Activated CD4-positive, CD25-positive, alpha-beta regulatory T cell treated with anti-CD3 and anti-CD28 coated beads, Interleukin-2, amount 50 U/mL, for 72 hours (primary cell): ENCODE results near the gene METTL17.
"Not testable (repeated sequence)": the region's sequence is repeated elsewhere in the genome, so short reads cannot be mapped to it uniquely, and the experiment has no call there.

ENCODE experiments used
- DNase-seq: peaks from one replicate; pipeline ENCODE4 v3.0.0; 2021

METTL17 gene

GRCh38 chr14:21025371-21026273 is 35.8 kb downstream of the METTL17 start:
- DNase-seq, result no peak

- DNase-seq, result no peak
These were observed 36.7 kb downstream of the METTL17 start for GRCh38 chr14:21026274-21026987.

DNA sequence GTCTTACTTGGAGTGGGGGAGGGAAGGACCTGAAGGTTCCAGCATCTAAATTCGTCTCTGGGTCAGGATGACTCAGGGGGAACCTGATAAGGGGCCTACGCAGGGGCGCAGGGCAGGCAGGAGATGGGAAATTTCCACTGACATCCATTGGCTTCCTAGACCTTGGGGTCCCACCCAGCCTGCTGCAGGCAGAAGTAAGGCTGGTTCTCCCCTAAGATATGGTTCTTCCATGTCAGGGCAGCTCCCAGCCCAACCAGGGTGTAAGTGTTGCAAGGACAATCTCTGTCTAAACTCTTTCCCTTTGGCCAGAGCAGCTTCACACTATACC is 37.2 kb downstream of the METTL17 start:
- DNase-seq, result no peak

DNA sequence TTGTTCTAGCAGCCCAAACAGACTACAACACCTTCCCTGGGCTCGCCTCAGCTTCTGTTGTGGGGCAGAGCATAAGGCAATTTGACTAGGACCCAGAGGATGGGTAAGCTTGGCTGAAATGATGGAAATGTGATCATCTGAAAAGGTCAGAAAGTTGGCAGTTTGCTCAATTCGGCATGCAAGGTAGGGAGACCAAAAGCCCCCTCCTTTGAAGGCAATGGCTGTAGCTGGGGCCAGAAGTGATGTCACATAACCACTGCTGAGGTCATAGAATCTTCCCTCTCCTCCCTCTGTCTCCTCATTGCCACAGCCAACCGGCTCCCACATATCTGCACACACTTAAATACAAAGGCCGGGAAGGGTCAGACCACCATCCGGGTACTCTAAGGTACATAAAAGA is 40.1 kb downstream of the METTL17 start, which contains the start of gene TPPP2:
TPPP2 (plus strand) TSS at position 301 of the 400 bp plus-strand sequence. CDS start 365 bp downstream, outside the sequence.
- DNase-seq, result no peak

DNA sequence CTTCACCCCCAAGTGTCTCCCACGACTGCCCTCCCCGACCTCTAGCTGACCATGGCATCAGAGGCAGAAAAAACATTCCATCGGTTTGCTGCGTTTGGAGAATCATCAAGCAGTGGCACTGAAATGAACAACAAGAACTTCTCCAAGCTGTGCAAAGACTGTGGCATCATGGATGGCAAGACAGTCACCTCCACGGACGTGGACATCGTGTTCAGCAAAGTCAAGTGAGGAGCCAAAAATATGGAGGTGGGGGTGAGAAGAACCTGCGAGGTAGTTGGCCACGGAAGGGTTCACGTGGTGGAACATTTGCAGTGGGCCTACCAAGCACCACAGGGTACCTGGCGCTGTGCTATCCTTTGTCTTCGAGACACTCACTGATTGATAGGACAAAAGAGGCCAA is 40.8 kb downstream of the METTL17 start:
- no peak for DNase-seq

- DNase-seq, result no peak
These were observed 42.7 kb downstream of the METTL17 start for GRCh38 chr14:21032326-21033132.

DNA sequence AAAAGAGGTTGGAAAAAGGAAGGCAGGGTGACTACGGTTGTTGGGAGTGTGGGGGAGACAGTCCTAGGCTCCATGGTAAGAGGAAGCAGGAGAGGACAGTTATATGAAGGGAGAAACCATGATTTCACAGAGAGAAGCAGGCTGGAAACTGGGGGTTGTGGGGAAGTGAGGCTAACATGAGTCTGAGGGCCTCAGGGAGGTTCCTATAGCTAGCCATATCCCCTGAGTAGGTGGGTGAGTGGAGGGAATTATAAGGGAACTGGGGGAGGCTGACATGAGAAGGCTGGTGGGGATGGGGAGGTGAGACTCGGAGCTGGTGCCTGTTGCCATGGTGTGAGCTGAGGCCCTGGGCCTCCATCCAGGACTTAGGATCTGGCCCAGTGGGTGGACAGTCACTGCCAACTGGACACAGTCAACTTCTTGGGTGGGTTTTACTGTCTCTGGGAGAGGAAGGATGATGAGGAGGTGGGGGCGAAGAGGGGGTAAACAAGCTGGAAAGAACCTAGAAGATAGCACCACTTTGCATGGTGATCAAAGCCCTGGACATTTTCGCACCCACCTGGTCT is 43.4 kb downstream of the METTL17 start:
- no peak for DNase-seq

DNA sequence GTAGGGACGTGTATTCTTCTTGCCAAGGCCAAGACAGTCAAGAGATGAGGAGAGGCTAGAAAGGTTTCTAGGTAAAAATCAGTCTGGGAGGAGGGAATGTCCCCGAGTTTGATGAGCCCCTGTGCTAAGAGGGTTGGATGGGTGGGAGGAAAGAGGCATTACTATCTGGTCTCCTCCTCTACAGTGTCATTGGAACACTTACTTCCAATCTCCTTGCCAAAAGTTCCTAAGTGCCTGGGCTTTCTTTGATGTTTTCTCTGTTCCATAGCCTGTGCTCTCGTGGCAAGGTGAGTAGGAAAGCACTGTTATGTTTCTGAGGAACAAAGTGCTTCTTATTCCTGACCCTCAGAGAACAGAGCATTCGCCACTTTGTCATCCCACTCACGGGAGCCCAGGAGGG is 44.9 kb downstream of the METTL17 start, which contains the start of gene RNASE13:
RNASE13 (minus strand) TSS at position 101 of the 400 bp plus-strand sequence. CDS start 519 bp downstream, outside the sequence.
- no peak for DNase-seq

GRCh38 chr14:21036751-21037150 is 47.0 kb downstream of the METTL17 start:
- no peak for DNase-seq

- DNase-seq, result no peak
These were observed 47.4 kb downstream of the METTL17 start for GRCh38 chr14:21037156-21037555.

DNA sequence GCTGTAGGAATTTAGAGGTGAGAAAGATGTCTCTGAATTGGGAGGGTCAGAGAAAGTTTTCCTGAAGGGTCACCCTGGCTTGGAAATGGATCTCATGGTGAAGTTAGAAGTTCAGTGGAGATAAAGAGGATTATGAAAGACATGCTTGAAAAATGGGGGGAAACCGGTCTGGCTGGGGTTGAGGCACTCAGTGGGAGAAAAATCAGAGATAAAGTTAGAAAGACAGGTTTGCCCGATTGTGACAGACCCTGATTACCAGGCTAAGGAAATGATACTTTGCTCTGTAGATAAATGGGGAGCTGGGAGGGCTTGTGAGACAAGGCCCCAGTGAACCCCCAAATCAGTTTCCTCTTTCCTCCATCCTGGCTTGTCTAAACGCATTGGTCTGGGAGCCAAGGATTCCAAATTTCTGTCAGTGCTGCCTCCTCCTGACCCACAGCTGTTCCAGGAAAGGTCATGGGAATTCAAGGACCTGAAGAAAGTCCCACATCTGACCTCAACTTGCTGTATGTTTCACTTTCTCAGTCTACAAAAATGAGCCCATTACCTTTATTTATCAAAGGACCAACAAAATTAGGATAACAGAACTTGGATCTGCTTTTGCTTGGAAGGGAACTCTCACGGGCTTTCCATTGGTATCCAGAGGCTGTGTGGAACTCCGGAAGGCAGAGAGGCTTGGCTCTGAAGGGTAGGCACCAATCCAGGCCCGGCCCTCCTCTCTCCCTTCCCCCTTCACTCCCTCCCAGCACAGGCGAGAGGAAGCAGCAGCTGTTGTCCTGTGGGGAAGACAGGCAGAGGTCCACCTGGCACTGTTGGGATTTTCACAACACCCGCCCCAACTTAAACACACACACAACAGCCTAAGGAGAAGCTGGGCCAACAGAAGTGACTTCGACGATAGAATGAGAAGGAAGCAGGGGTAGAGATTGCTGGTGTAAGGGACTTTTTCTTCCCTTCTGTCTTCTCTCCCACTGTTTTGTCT is 49.0 kb downstream of the METTL17 start:
- no peak for DNase-seq

DNA sequence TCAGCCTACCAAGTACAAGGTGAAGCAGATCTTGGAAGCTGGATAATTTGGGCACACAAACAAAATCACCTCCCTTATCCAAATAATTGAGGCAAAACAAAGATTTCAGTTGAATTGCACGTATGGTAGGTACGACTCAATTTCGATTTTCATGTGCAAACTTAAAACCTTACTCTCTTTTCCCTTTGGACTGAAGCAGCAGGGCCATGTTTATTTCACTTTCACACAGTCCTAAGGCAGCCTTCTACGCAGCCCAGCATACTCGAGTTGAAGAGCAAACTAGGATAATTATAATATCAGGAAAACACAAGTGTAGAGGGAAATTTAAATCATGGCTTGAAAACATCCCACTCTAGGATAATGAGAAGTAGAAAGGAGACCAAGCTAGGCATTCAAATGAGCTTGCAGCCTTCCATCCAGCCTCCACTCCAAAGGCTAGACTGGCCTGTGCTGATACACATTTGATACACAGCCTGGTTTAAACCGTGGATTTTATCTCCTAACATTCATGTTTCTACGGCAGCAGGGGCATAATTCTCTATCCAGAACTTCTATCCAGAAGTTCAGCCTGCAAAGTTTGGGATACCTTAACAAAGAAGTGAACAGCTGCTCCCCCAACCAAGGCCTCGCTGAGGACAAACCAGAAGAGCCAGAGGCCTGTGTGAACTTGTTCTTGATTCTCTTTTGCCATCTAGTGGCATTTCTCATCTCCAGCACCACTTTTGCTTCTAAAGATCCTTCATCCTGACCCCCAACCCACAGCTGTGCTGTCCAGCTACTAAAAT is 50.0 kb downstream of the METTL17 start:
- DNase-seq, result no peak

GRCh38 chr14:21040370-21040925 is 50.7 kb downstream of the METTL17 start:
- no peak for DNase-seq

- DNase-seq, result not testable (repeated sequence)
These were observed 51.2 kb downstream of the METTL17 start for GRCh38 chr14:21040941-21041340.

- no peak for DNase-seq
These were observed 52.1 kb downstream of the METTL17 start, which contains the start of gene RNASE7 for GRCh38 chr14:21041676-21042433. Gene RNASE7, plus strand, starts transcription at chr14:21042362. Its CDS starts 631 bp downstream, at chr14:21042993.

- no peak for DNase-seq
These were observed 53.1 kb downstream of the METTL17 start for GRCh38 chr14:21042918-21043317.

GRCh38 chr14:21043387-21043973 is 53.7 kb downstream of the METTL17 start:
- no peak for DNase-seq

GRCh38 chr14:21043974-21044618 is 54.3 kb downstream of the METTL17 start:
- DNase-seq, result no peak
